CD4-positive, alpha-beta T cell treated with Interleukin-4 for 1 hour (primary cell): ENCODE data around the gene TCF15.
"Not testable (repeated sequence)": the region's sequence is repeated elsewhere in the genome, so short reads cannot be mapped to it uniquely, and the experiment has no call there.

Source experiments
- DNase-seq, 2 donors: peaks; one replicate each; pipeline ENCODE4 v3.0.0-alpha.2; 2020 to 2022

Gene TCF15

DNA sequence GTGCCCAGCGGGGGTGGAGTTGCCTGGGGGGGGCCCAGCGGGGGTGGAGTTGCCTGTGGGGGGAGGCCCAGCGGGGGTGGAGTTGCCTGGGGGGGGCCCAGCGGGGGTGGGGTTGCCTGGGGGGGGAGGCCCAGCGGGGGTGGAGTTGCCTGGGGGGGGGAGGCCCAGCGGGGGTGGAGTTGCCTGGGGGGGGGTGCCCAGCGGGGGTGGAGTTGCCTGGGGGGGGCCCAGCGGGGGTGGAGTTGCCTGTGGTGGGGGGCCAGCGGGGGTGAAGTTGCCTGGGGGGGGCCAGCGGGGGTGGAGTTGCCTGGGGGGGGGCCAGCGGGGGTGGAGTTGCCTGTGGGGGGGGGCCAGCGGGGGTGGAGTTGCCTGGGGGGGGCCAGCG lies 31.9 kb upstream of the TCF15 start:
- not testable (repeated sequence) for DNase-seq

DNA sequence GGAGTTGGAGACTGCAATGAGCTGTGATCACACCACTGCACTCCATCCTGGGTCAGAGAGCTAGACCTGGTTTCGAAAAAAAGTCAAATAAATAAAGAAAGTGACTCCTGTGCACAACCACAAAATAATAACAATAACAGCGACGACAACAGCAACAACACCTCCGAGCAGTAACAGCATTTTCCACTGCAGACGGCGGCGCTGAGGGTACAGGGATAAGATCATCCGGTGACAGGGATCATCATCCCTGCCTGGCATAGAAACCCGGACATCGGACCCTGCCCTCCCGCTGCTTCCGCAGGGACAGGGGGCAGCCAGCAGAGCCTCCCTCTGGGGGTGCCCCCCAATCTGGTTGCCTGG lies 31.4 kb upstream of the TCF15 start:
- no peak for DNase-seq

DNA sequence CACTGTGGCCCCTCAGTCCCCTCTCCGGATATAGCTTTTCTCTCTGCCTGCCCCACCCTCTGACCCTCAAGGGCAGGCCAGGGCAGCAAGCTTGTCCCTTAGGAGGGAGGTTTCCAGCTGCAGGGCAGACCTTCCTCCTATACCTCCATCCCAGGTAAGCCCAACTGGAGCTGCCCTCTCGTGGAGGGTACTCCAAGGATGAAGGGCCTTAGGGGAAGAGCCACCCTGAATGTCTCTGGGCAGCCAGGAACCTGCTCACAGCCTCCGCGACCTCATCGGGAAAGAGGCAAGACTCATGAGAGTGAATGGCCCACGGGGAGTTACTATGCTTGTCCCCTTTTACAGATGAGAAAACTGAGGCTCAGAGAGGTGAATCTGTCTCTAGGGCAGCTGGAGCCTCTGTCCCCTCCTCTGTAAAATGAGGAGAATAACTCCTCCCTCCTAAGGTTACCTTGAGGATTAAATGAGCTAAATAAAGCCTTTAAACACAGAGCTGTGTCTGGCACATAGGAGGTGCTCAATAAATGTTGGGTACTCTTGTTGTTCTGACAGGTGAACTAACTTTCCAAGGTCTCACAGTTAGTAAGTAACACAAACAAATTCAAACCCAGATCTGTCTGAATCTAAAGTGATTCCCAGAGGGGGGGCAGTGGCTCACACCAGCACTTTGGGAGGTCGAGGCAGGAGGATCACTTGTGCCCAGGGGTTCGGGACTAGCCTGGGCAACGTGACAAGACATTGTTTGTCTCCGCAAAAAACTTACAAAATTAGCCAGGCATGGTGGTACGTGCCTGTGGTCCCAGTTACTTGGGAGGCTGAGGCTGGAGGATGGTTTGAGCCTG lies 30.8 kb upstream of the TCF15 start:
- no peak for DNase-seq

DNA sequence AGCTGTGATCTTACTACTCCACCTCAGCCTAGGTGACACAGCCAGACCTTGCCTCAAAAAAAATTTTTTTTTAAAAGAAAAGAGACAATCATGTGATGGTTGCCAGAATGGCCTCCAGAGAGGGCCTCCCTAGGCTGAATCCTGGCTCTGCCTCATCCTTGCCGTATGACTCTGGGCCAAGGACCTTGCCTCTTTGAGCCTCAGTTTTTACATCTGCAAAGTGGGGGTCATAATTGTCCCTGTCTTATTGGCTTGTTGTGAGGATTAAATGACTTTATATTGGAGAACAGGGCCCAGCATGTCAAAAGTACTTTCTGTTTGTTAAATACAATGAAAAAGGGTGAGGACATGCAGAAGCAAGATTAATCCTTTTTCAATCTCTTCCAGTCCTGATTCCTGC lies 28.5 kb upstream of the TCF15 start:
- DNase-seq = no peak

DNA sequence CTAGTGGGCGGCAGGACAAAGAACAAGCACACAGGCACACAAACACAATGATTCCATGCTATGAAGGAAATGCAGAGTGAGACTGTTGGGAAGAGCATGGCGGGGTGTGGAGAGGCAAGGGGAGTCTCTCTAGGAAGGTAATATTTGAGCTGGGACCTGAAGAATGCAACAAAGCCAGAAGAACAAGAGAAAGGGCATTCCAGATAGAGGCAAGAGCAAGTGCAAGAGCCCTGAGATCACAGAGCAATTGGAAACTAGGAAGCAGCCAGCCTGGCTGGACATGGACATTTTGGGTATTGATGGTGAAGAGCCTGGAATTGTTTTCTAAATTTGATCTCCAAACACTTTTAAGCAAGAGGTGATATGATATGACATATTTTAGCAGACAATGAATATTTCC lies 27.4 kb upstream of the TCF15 start:
- DNase-seq = no peak

DNA sequence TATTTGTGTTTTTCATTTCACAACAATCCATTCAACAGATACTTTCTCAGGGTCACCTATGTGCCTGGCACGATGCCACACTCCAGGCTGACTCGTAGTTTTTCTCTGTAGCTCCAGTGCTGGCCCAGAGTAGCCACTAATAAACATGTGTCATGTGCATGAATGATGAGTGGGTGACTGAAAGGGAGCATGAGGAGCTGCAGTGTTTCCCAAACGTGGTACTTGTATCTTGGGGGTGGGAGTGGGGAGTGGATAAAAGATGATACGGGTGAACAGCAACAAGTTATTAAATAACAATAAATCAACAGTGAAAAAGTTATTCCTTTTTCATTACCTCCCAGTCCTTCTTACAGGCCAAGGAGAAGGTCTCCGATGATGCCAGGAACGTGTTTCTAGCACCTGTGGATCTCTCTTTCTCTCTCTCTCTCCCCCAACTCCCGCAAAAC lies 25.8 kb upstream of the TCF15 start:
- no peak for DNase-seq

DNA sequence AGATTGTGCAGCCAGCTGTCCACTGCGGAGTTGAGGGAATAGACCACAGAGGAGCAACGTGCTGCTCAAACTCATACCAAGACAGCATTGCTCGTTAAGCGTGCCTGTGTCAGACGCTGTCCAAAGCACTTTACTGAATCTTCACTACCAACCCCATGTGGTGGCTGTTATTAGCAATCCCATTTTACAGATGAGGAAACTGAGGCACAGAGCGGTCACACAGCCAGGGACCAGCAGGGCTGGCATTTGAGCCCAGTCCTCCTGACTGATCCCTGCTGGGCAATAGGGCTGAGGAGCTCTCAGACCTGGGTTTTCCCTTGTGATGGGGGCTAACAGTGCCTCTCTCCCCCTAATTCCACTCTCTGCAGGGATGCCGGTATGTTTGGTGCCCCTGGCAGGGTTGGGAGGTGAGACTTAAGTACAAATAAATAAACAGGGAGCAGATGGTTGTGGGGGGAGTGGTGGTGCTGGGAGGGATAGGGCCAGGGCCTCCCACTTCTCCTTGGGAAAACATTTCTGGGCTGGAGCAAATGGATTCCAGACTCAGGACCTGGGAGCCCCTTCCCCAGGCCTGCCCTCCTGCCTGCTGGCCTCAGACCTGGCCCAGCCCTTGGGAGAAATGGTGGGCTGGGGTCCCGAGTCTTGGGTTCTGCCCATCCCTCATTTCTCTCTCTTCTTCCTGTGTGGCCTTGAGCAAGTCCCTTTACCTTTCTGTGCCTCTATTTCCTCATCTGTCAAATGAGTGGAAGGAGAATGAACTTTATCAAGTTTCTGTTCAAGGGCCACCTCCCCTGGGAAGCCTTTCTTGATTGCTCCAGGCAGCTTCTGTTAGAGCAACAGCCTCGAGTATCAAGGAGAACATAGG lies 25.2 kb upstream of the TCF15 start:
- no peak for DNase-seq

DNA sequence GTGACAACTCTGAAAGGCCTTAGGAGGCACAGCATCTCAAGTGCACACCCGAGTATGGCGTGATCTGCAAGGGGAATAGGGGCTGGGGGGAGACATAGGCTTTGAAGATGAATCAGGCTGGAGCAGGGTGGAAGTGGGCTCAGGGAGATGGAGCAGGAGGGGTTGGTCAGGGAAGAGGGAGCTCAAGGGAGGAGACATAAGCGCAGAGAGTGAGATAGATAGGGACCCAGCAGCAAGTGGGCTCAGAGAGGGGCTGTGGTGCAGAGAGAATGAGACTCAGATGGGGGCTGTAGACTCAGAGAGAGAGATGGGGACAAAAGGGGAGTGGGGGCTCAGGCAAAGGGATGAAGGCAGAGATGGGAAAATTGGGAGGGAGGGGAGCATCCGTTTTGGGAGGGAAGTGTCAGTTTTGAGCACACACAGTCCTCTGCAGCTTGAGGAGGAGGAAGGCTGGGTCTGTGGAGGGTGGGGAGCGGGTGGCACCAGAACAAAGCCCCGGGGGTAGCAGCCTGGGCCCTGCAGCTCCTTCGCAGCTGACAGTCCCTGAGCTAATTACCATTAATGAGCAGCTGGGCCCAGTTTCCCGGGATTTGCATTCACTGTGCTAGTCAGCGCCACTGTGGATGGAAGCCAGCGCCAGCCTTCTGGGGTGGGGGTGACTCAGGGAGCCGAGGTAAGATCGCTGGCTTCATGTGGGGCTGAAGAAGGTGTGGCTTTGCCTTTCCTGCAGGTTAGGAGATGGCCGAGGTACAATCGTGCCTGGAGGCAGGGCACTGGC lies 24.2 kb upstream of the TCF15 start:
- DNase-seq = no peak

DNA sequence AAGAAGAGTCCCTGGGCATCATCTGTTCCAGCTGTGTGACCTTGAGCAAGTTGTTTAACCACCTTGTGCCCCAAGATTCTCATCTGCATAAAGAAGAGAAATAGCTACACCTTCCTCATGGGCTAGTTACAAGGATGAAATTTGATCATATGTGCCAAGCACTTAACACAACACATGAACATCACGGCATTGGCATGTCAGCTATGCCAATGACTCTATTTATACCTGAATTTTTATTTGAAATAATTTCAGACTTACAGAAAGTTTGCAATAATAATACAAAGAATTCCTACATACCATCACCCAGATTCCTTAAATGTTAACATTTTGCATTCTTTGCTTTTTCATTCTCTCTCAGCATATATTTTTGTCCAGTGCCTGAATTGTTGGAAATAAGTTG lies 21.0 kb upstream of the TCF15 start:
- DNase-seq = no peak

DNA sequence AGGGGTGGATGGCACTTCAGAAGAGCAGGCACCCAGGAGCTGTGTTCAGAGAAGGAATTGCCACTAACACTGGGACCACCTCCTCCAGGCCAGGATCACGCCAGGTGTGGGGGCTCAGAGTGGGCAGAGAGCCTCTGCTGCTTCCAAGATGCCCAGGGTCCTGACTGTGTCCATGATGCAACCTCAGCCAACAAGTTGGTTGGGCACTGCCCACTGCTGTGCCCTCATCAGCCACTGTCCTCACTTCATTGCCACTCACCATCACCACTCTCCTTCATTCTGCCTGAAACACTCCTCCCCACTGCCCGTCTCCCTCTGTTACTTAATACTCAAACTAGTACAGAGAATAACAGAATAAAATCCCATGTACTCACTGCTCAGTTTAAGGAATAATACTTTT lies 16.5 kb upstream of the TCF15 start:
- DNase-seq = no peak

DNA sequence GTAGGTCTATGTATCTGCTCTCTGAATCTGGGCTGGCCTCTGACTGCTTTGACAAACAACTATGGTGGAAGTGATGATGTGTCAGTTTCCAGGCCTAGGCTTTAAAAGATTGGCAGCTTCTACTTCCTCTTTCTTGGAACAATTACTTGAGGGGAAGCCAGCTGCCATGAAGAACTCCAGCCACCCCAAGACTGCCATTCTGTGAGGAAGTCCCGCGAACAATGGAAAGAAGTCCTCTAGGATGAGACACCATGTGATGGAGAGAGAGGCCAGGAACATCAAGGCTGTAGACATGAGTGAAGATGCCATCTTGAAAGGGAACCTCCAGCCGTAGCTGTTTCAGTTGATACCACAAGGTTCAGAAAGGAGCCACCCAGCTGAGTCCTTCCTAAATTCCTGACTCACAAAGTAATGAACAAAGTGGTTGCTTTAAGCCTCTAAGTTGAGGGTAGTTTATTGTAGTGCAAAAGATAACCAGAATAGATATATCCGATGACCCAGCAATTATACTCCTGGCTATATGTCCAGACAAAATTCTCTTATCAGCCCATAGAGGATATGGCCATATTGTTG lies 15.3 kb upstream of the TCF15 start:
- DNase-seq = no peak

DNA sequence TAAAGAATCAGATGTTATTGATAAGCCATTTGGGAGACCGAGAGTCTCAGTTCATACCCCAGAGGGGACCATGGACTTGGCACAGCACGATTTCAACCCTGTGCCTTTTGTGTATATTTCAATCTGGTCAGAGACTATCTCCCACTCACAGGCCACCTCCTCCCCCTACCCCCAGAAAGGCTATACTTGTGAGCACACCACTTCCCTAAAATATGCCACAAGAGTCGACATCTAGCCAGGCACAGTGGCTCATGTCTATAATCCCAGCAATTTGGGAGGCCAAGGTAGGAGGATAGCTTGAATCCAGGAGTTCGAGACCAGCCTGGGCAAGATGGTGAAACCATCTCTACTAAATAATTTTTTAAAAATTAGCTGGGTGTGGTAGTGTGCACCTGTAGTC lies 13.6 kb upstream of the TCF15 start:
- DNase-seq = no peak

DNA sequence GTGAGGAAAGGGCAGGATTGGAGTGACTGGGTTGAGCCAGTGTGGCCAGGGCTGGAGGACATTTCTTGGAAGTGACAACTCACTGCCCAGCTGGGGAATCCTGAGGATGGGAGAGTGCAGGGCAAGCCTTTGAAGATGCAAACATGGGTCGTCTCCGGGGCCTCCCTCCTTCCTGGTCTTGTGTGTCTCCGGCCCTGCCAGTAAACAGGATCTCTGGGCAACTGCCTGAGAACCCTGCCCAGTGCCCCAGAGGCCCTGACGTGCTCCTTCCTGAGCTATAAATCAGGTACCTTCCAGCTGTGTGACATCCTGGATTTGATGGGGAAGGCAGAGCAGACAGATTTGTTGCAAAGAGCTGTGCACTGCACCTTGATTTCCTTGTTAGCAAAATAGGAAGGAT lies 12.9 kb upstream of the TCF15 start:
- no peak for DNase-seq

DNA sequence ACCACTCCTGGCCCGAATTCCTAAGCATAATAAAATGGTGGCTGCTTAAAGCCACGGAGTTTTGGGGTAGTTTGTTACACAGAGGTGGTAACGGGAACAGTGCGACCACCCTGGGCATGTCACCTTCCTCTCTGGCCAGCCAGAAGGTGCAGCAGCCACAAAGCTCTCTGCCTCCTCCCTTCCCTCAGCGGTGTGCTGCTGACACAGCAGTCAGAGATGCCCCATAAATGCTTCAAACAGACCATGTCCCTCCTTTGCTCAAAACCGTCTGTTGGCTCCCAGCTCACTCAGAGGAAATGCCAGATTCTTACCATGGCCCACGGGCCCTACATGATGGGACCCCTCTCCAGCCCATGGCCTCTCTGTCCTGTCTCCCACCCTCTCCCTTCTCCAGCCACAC lies 12.1 kb upstream of the TCF15 start:
- no peak for DNase-seq

DNA sequence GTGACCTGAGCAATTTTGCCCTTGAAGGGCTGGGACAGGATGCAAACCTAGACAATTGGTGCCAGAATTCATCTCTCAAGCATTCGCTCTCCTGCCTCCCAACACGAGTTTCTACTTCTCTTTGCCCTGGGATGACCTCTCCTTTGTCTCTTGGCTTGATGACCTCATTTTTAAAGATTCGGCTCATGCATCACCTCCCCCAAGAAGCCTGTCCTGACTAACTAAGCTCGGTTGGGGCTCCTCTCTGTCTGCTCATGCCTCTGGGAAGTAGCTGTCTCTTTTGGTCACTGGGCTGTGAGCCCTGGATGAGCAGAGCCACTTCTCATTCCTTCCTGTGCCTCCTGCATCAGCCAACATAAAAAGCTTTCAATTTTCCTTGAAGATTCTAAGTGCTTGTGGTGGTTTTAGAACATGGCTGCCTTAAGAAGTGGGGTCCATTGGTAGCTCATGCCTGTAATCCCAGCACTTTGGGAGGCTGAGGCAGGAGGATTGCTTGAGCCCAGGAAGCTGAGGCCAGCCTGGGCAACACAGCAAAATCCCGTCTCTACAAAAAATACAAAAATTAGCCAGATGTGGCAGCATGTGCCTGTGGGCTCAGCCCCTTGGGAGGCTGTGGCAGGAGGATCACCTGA lies 11.1 kb upstream of the TCF15 start:
- no peak for DNase-seq

DNA sequence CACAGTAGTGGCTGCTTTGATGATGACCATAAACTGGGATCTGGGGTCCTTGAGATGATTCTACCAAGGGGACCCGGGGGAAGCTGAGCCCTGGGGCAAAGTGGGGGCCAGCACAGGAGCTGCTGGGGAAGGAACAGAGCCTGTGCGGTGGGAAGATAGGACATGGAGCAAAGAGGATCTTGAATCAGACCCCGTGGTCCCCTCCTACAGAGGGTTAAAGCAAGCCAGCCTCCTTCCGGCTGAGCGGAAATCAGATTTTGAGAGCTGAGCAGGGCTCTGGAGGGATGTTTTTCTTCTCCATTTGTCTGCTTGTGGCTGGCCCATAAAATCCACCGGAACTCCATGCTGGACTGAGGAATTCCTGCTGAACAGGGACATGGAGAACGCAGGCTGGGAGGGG lies 10.1 kb upstream of the TCF15 start:
- DNase-seq = no peak

DNA sequence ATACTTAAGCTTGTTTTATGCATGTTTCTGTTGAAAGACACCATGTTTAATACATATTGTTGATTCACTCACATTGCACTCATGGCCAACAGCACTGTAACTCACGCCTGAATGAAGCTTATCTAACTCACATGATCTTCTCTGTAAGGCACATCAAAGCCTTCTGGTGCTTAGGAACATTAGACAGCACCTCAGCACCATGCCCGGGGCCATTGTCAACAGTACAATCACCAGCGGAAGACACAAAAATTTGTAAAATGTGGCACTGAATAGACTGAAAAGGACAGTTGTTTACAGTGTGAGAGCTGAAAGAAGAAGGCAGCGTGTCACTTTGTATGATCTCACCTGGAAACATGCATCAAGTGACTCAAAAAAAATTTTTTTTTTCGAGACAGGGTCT lies 8.9 kb upstream of the TCF15 start:
- DNase-seq = no peak

DNA sequence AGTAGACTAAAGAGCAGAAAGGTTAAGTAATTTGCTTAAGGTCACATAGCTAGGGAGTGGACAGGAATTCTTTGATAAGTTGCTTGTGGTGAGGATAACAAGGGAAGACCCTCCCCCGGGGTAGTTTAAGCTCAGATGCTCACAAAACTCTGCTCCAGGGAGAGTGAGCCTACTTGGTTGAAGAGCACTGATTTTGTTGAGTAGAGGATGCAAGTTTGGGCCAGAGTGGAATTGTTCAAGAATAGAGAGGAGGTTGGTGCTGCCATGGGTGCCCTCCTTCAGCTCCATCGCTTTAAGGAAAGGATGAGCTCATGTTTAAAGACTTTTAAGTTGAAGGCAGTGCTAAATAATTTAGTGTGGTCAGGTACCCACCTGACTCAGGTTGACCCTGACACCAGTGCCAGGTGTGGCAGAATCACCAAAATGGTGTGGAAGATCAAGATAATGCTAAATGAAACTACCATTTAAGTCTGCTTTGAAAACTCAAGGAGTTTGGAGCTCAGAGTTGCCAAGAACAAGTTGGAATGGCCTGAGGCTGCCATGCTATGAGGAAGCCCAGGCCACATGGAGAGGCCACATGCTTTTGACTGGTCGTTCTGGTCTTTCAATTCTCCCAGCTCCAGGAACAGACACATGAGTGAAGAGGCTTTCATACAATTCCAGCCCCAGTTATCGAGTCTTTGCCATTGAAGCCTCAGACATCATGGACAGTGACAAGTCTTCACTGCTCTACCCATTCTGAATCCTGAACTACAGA lies 8.0 kb upstream of the TCF15 start:
- no peak for DNase-seq

DNA sequence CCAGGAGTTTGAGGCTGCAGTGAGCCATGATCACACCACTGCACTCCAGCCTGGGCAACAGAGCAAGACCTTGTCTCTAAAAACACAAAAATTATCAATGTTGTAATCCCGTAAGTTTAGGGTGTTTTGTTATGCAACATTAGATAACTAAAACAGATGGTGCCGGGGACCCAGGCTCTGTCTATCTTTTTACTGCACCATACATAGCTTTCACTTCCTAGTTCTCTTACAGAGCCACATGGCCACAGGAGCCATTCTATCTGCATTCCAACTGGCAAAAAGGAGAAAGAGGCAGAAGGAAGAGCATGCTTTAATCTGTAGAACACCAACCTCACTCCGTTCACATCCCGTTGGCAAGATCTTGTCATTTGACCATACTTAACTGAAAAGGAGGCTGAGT lies 5.4 kb upstream of the TCF15 start:
- DNase-seq = no peak

DNA sequence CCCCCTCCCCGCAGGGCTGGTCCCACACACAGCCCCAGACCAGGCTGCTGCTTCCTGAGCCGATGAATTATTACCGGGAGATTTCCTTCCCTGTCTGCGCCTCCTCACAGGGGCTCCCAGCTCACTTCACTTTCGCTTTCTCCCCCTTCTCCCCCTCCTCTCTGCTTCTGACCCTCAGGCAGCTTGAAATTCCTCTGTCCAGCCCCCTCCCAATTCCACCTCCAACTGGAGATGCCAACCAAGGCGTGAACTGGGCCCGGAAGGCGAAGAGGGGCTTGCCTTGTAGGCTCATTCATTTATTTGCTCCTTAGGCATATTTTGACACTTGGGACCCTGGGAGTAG lies 1.7 kb upstream of the TCF15 start:
- no peak for DNase-seq

DNA sequence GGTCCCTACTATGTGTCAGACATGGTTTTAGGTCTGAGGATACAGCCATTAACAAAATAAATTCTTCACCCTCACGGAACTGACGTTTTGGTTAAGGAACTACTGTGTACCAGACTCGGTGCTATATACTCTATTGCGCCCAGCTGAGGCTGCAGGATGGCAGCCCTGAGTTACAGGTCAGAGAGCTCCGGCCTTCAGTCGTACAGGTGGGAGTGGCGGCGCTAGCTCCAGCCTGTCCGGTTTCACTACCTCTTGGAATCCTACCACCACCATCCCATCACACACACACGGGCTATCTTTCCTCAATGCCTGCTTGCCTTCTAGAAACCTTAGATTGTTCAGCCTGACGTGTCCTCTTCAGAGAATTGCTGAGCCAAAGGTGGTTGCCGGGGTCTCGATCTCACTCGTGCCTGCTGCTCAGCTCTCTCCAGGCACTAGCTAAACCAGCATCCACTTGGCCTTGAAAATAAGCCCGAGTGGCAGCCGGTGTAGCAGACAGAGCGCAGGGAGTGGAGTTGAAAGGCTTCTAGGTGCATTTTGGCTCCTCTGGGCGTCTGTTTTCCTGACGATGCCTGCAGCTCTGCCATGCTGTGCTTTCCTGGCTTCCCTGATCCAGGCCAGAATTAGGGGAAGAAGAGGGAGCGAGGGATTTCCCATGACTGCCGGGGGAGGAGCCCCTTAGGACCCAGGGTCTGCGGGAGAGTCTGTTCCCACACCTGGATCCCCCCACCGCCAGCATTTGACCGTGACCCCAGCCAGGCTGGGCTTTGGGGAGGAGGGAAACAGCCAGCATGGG lies 1.1 kb upstream of the TCF15 start:
- no peak for DNase-seq
